ENCODE results near the gene ZNF316. TPM values are rescaled to one million over a fixed set of nuclear protein-coding genes. Genes with fewer than 3 reads are reported as not detected.

The ZNF316 gene
- total and polyA plus RNA-seq, 2 experiments from 2014 or later, result 1.1 to 17.4 TPM

GRCh38 chr7:6647080-6647479 lies 10.0 kb downstream of the ZNF316 start:
- Mint-ChIP-seq H3K27me3 (ENCODE audit: insufficient read depth, low read depth, poor library complexity) (peaks cover 9% of the 10 kb centered on the region), H3K4me3 (no peak overlapping the region), H3K36me3 (ENCODE audit: low read depth) (peaks cover 20% of the 10 kb centered on the region), H3K4me1 (no peaks in the 10 kb centered on the region), H3K9me3 (no peaks in the 10 kb centered on the region), H3K27ac (no peak overlapping the region)
- ATAC-seq, result no peak
- Histone ChIP-seq H3K4me2 (no peak overlapping the region), H3K4me3 (no peak overlapping the region), H2AFZ (no peak overlapping the region), H3F3A (replicated peaks; ENCODE audit: low read depth) (no peaks in the 10 kb centered on the region), H3K9me2 (ENCODE audit: insufficient read depth) (no peaks in the 10 kb centered on the region), H3K27me3 (ENCODE audit: insufficient read depth) (no peaks in the 10 kb centered on the region), H3K79me2 (replicated peaks; ENCODE audit: insufficient read depth) (no peaks in the 10 kb centered on the region), H3K36me3 (ENCODE audit: insufficient read depth) (no peaks in the 10 kb centered on the region), H3K4me1 (ENCODE audit: insufficient read depth) (no peaks in the 10 kb centered on the region), H4K20me1 (replicated peaks; ENCODE audit: insufficient read depth) (no peaks in the 10 kb centered on the region; the same call in 1 of the 2 replicates), H3K27ac (ENCODE audit: low read depth) (no peak overlapping the region)
- TF ChIP-seq ZNF331 (CRISPR knock-in tag; IDR thresholded peaks at IDR 0.05; ENCODE audit: low read depth) (no peak), ETS1 (IDR thresholded peaks at IDR 0.05) (no peak), NANOG (IDR thresholded peaks at IDR 0.05; ENCODE audit: borderline replicate concordance) (no peak), CTCF (conservative IDR thresholded peaks at IDR 0.05; ENCODE audit: low read depth in 2 of 2) (no peak), CREB1 (CRISPR knock-in tag; IDR thresholded peaks at IDR 0.05; ENCODE audit: low read depth) (no peak), REST (IDR thresholded peaks at IDR 0.05; ENCODE audit: unreplicated experiment) (no peak), ZNF462 (CRISPR knock-in tag; IDR thresholded peaks at IDR 0.05) (no peak), STAT1 (IDR thresholded peaks at IDR 0.05; ENCODE audit: unreplicated experiment) (no peak)
- DNase-seq (ENCODE audit: low spot score), result no peak

Data from GM23338 (cell line).